Stimulated activated CD4-positive, alpha-beta T cell treated with anti-CD3 and anti-CD28 coated beads, Interleukin-12 subunit alpha, Interleukin-12 subunit beta, amount 100 ng/mL, for 4 hours (primary cell): Measurements from ENCODE around the gene NUP98.
A peak's percentile ranks its signal among the peaks of the same experiment; 100 is the strongest.

Experiments used
- DNase-seq: peaks from one replicate; pipeline ENCODE4 v3.0.0-alpha.2; 2020

Gene NUP98

DNA sequence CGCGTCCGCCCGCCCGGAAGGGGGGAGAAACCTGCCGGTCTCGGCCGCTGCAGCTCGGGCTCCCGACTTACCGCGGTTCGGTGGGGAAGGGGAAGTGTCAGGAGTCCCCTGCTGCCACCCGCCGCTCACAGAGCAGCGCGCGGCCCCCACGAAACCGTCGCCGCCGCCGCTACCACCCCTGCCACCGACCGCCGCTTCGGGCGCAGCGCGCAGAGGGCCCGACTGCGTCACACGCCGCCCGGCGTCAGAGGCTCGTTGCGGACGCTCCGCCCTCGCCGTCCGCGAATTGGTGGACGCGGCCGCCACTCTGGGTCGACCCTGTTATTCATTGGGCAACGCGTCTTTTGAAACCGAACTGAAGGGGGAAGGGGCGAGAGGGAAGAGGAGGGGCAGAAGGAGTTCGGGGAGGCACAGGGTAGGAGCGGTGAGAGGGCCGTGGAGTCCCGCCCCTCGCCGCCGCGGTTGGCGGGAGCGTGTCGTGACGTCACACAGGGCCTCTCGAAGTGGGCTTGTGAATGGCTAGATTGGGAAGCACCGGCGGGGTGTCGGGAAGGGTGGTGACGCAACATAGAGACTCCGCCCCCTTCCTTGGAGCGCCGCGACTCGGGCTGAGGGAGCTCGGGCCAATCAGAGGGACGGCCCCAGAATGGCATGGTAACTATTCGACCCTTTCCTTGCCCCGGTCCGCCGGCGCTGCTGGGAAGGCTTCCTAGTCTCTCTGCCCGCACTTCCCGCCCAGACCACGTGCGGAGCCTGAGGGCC, at the start of gene NUP98:
TSS of gene NUP98 (minus strand) at position 226 of the 762 bp plus-strand sequence. CDS start 15,437 bp downstream, outside the sequence.
- DNase-seq: peak; percentile 98

DNA sequence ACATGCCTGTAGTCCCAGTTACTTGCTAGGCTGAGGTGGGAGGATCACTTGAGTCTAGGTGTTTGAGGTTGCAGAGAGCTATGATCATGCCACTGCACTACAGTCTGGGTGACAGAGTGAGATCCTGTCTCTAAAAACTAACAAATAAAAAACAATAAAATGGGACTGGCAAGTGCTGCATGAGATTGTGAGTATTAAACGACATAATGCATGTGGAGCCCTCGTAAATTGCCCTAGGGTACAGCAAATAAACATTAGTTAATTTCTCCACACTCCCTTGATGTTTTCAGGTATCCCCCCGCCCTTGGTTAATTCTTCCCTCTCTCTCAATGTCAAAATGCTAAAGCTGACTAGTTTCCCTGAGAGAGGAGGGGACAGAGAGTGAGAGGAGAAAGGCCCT, 48.3 kb upstream of the NUP98 start:
- no peak for DNase-seq

DNA sequence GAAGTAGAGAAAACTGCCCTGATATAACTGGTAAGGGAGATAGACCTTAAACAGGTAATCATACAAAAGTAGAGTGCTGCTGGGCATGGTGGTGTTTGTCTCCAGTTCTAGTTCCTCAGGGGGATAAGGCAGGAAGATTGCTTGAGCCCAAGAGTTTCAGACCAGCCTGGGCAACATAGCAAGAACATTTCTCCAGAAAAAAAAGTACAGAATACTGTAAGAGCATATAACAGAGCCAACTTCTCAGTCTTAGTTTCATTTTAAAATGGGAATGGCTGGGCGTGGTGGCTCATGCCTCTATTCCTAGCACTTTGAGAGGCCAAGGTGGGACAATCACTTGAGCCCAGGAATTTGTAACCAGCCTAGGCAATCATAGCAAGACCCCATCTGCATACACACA, 47.9 kb upstream of the NUP98 start:
- DNase-seq: no peak

DNA sequence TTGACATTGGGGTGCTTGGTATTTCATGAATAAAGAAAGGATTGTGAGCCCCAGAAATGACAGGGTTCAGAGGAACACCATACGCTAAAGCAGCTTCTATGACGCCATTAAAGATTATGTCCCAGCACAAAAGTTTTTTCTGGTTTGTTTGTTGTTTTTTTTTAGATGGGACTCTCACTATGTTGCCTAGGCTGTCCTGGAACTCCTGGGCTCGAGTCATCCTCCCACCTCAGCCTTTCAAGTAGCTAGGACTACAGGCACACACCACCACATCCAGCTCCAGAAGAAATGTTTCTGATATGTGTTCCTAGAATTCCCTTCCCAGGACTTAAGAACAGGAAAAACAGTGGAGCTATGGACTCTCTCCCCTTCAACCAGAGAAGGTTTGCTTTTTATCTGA, 46.0 kb upstream of the NUP98 start:
- DNase-seq: no peak

- DNase-seq: no peak
These were observed 44.3 kb upstream of the NUP98 start for GRCh38 chr11:3841426-3842350.

GRCh38 chr11:3840870-3841425, 43.6 kb upstream of the NUP98 start, which contains the start of gene RHOG:
Gene RHOG (minus strand): TSS chr11:3840959. CDS start chr11:3828138, 12,821 bp downstream.
- DNase-seq: peak; percentile 90

DNA sequence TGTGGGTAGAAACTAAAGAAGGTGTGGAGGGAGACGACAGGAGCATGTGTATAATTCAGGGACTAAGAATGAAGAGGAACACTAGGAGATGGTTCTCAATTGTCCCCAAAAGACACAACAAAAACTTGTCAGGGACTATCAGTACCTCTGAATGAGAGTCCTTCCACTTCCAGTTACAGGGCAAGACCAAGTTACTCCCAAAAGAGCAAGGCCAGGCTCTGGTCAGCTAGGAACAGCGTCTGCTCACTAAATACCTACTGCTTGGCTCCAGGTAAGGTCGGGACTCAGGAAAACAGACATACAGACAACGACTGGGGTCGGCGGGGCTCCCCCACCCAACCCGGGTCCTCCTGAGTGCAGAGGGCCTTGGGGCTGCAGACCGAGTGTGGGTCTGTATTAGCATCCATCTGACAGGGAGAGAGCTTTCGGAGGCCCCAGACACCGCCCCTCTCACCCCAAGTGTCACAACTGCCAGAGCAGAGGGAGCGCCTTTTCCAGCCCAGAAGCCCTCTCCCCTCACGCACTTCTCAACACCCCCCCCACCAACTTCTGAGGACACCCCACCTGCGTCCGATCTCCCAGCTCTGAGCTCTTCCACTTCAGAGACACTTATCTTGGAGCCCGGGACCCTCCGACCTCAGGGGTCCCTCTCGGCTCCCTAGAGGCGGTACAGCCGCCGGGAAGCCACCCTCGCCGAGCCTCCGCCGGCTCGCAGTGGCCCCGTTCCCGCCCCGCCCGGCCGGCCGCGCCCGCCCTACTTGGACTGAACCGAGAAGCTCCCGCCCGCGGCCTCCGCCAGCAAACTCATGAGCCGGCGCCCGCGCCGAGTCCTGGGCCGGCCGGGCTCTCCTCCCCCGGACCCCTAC, 42.9 kb upstream of the NUP98 start:
- peak; percentile 38 for DNase-seq

DNA sequence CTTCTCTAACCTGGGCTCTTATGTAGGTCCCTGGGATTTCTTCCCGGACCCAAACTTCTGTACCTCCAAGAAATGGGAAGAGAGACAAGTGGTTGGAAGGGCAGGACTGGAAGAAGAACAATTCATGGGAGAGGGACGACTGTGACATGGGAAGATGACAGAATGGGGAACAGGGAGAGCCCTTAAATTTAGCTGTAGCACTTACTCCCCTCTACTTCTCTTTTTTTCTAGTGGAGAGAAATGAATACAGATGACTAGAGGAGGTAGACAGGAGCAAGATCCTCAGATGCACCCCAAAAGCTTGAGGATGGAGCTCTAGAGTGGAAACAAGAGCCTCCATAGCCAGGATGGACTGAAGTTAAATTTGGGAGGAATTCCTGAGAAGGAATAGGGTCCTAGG, 41.1 kb upstream of the NUP98 start:
- no peak for DNase-seq

DNA sequence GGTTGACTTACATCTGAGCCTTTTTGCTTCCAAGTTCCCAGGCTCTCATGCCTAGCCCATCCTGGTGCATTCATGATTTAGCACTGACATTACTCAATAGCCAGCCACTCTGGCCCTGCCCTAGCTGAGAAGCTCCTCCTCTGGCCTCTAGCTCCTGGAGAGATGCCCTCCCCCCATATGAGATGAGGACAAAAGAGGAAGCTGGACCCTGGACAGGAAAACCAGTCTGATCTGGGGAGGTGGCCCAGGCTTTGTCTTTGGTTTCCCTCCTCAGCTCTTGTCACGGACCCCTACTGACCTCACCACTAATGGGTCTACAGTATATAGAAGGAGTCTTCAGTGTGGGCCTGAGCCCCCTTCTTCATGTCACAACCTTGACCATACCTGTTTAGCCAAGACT, 40.4 kb upstream of the NUP98 start:
- DNase-seq: no peak

DNA sequence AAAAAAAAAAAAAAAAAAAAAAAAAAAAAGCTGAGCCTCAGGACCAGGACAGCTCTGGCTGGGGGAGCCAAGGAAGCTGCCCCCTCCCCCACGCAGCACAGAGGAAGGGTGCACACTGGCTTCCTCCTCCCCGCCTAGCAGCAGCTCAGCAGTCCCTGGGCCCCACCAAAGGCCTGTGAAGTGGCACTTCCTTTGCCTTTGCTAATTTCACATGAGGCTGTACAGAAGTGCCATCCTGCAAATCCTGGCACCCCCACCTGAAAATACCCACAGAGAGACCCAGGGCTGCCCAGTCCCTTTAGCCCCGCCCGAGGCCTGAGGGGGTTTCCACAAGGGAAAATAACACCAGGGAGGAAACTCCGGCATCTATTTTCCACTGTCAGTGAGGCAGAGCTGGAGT, 39.5 kb upstream of the NUP98 start:
- DNase-seq: peak; percentile 43

GRCh38 chr11:3835751-3836150, 38.4 kb upstream of the NUP98 start:
- no peak for DNase-seq

- DNase-seq: no peak
These were observed 37.5 kb upstream of the NUP98 start for GRCh38 chr11:3834664-3835461.

DNA sequence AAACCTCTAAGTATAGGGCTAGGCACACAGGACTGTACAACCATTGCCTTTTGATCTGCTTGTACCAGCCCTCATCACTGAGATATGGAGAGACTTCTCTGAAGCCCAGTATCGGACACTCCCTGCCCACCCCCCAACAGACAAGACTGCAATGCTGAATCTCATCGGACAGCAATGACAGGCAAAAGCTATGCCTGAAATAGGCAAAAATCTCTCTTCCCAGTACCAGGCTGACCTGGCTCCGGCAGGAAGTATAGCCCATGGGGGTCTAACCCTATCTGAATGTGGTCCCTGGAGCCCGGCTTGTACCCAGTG, 37.0 kb upstream of the NUP98 start:
- no peak for DNase-seq

- no peak for DNase-seq
These were observed 36.1 kb upstream of the NUP98 start for GRCh38 chr11:3833449-3833848.

- DNase-seq: no peak
These were observed 35.5 kb upstream of the NUP98 start for GRCh38 chr11:3832816-3833215.

- DNase-seq: no peak
These were observed 34.3 kb upstream of the NUP98 start for GRCh38 chr11:3831378-3832239.

GRCh38 chr11:3830730-3831129, 33.4 kb upstream of the NUP98 start:
- DNase-seq: no peak

DNA sequence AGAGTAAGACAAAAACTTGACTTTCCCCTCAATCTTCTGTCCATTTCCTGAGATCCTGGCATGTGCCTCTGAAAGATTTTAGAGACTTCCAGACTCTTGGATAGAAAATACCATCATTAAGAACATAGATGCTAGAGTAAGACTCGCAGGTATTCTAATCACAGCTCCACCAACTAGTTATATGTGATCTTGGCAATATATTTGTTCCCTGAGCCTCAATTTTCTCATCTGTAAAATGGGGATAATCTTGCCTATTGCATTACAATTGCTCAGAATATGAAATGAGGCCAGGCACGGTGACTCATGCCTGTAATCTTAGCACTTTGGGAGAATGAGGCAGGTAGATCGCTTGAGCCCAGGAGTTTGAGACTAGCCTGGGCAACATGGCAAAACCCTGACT, 32.7 kb upstream of the NUP98 start:
- DNase-seq: no peak

DNA sequence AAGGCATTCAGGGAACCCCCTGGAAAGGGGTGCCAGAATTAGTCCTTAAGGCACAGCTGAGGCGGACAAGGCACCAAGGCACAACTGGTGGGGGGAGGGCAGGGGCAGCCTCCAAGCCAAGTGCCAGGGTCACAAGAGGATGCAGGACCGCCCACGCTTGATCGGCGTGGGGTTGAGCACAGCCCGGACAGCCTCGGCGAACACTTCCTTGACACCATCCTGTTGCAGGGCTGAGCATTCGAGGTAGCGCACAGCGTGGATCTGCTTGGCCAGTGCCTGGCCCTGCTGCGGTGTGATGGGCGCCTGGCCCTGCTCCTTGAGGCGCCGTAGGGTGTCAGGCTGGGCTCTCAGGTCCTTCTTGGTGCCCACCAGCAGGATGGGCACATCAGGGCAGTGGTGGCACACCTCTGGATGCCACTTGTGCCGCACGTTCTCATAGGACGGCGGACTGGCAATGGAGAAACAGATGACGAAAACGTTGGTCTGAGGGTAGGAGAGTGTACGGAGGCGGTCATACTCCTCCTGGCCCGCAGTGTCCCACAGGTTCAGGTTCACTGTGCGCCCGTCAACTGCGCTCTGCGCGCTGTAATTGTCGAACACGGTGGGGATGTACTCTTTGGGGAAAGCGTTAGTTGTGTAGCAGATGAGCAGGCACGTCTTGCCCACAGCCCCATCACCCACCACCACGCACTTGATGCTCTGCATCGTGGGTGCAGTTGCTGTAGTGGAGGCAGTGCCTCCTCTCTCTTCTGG, 30.3 kb upstream of the NUP98 start:
- DNase-seq: no peak

GRCh38 chr11:3826721-3827120, 29.4 kb upstream of the NUP98 start:
- no peak for DNase-seq
